GM12865 (cell line): ENCODE results near the gene TAAR6.

Experiments used
- DNase-seq: peaks from one replicate; pipeline ENCODE4 v3.0.0; 2010; ENCODE audit warnings: low read depth
- H3K4me3 ChIP-seq: 2 replicates; pipeline ENCODE4 v1.5.1; 2011; ENCODE audit warnings: mild to moderate bottlenecking, low read depth, low read length, control low read depth
- TF ChIP-seq, protein P1 (sequence below): IDR thresholded peaks from 2 replicates; pipeline ENCODE4 v1.5.1; 2011; ENCODE audit warnings: low read length, control low read depth, low read depth, inconsistent platforms; ENCODE audit not compliant: insufficient read depth; ENCODE audit errors: missing control alignments

TAAR6 gene

DNA sequence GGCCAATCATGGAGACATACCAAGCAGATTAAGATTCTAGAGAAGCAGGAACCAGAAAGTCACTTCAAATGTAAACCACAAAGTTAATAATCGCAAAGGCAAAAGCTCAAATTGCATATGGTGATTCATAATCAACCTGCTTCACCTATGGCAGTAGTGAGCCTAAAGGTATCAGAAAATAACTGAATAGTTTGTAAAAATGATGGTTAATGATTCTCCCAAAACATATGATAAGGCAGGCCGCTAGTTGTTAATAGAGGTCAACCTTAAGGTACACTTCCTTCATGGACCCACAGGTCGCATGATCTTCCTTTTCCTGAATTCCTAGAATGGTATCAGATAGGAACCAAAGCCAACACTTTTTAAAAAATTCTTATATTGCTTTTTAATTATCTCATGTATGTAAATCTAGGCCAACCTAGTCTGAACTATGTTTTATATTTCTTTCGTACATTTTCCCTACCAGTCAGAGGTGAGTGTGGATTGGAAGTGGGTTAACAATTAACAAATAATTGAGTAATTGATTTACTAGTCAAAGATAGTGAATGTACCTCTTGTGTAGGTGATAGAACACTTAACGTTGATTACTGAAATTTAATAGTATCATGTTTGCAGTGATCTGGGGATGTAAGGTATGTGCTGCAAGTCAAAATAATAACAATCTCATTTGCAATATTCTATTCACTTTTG, 37.6 kb downstream of the TAAR6 start:
- no peak overlapping the region for H3K4me3 ChIP-seq
- TF ChIP-seq, protein P1, sequence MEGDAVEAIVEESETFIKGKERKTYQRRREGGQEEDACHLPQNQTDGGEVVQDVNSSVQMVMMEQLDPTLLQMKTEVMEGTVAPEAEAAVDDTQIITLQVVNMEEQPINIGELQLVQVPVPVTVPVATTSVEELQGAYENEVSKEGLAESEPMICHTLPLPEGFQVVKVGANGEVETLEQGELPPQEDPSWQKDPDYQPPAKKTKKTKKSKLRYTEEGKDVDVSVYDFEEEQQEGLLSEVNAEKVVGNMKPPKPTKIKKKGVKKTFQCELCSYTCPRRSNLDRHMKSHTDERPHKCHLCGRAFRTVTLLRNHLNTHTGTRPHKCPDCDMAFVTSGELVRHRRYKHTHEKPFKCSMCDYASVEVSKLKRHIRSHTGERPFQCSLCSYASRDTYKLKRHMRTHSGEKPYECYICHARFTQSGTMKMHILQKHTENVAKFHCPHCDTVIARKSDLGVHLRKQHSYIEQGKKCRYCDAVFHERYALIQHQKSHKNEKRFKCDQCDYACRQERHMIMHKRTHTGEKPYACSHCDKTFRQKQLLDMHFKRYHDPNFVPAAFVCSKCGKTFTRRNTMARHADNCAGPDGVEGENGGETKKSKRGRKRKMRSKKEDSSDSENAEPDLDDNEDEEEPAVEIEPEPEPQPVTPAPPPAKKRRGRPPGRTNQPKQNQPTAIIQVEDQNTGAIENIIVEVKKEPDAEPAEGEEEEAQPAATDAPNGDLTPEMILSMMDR: no peak
- no peak for DNase-seq

DNA sequence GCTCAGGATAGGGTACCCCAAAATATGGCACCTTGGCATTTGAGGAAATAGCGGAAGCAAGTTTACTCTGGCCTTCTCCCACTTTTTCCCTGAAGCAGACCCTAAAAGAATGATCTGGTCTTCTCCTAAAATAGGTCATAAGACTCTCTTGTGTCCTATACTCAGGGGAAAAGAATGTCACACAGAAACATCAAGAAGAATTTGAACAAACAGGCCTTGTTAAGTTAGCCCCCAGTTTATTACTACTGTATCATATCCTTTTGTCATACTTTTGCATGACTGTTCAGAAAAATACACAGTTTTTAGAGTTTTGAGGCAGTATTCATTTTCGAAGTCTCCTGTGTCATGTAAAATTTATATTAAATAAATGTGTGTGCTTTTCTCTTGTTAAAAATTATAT, 41.5 kb downstream of the TAAR6 start:
- DNase-seq: no peak
- H3K4me3 ChIP-seq: no peak overlapping the region
- TF ChIP-seq, protein P1: no peak

DNA sequence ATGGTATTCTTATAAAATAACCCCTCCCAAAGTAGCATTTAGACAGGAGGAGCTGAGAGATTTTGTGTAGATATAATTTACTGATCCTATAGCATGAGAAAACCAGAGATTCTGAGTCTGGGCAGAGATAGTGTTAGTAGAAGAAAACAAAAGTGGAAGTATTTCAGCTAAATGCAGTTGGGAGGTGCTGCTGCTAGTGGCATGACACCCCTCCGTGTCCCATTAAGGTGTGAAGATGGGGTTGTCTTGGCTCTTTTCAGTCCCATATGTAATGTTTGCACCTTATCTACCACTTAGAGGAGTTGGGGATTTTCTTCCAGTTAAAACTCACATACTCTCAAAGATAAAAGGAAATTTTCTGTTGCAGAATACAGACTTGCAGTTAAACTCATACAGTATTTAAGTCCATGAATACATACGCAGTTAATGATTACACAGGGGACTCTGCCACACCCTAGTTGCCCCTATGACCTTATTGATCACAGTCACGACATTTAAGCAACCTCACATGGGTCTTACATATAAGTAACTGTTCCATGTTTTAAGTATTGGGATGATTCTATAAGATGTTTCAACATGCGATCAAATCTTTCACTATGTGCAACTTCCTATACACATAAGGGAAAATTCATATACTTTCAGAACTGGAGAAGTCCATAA, 42.5 kb downstream of the TAAR6 start:
- H3K4me3 ChIP-seq: no peak overlapping the region
- no peak for DNase-seq
- TF ChIP-seq, protein P1: no peak

DNA sequence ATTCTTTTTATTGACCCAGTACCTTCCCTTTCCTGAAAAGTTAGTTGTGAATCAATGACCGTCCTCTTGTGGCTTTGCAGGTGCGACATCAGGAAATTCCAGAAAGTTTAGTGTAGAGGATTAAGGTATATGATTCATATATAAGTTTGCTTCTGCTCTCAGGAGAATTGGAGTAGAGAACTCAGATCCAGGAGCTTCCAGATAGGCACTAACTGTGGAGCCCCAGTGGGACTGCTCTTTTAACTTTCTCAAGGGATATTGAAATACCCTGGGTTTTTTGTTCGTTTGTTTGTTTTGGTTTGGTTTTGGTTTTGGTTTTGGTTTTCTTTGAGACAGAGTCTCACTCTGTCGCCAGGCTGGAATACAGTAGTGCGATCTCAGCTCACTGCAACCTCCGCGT, 44.4 kb downstream of the TAAR6 start:
- peak overlapping the region; percentile 1 for H3K4me3 ChIP-seq
- TF ChIP-seq, protein P1: no peak
- DNase-seq: peak; percentile 10

DNA sequence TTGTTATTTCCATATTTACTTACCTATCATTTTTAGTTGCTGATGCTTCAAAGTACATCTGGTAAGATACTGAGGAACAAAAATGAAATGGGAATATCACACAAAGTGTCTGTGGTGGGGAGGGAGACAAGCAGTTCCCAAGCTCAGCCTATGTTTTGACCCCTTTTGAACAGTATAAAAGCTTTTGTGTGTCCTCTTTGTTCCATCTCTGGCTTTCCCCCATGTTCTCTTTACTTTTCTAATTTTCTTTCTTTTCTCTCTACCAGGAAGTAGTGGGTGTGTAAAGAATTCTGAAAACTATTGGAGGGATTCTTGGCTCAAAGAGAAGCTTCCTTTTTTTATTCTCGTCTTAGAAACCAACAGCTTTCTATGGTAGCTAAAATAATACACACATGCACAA, 46.6 kb downstream of the TAAR6 start:
- H3K4me3 ChIP-seq: no peak overlapping the region
- TF ChIP-seq, protein P1: no peak

More for the DNA sequence above, 46.6 kb downstream of the TAAR6 start:
- no peak for DNase-seq
